Effector CD4-positive, alpha-beta T cell (primary cell): Measurements from ENCODE around the gene TMEM119.

ENCODE experiments used
- DNase-seq: peaks from one replicate; pipeline ENCODE4 v3.0.0-alpha.2; 2020
- total RNA-seq: gene quantifications from one replicate; lab custom pipeline; 2026; lab: John Stamatoyannopoulos, UW

The TMEM119 gene, protein sequence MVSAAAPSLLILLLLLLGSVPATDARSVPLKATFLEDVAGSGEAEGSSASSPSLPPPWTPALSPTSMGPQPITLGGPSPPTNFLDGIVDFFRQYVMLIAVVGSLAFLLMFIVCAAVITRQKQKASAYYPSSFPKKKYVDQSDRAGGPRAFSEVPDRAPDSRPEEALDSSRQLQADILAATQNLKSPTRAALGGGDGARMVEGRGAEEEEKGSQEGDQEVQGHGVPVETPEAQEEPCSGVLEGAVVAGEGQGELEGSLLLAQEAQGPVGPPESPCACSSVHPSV
- 0.56 reads per million for total RNA-seq

DNA sequence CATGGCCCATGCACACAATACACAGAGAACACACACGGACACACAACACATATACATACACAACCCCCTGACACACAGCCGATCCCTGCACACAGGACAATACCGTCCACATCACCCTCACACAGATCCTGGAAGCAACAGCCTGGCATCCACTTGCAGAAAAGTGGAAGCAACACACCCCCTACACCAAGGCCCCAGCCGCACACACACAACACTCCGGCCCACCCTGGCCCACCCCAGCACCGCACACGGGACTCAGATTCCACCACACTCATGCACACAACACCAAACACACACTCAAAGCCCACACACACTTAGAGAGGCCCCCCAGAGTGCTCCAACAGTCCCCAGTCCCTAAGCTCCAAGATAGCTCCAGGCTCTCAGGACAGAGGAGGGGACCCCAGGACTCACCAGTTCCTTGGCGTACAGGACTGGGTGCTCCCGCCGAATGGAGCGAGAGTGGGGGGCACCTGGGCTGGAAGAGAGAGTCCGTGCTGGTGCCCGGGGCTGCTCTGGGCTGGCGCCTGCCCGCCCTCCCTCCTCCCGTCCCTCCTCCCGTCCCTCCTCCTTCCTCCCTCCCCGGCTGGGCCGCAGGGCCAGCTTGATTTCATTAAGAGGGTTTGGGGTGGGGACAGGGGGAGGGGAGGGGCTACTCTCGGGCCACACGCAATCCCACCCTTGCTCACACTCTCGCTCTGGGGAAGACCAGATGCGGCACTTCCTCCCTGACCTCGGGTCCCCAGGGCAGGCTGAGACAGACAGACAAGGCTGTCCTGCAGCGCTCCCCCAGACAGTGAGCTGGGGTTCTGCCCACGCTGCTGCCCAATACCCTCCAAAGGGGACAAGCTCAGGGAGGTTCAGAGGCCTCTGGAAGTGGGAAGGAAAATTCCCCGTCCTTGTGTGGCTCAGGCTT lies at the start of gene TMEM119:
TMEM119 (minus strand) TSS at position 526 of the 913 bp plus-strand sequence. CDS start 5,701 bp downstream, outside the sequence.
- DNase-seq = no peak

DNA sequence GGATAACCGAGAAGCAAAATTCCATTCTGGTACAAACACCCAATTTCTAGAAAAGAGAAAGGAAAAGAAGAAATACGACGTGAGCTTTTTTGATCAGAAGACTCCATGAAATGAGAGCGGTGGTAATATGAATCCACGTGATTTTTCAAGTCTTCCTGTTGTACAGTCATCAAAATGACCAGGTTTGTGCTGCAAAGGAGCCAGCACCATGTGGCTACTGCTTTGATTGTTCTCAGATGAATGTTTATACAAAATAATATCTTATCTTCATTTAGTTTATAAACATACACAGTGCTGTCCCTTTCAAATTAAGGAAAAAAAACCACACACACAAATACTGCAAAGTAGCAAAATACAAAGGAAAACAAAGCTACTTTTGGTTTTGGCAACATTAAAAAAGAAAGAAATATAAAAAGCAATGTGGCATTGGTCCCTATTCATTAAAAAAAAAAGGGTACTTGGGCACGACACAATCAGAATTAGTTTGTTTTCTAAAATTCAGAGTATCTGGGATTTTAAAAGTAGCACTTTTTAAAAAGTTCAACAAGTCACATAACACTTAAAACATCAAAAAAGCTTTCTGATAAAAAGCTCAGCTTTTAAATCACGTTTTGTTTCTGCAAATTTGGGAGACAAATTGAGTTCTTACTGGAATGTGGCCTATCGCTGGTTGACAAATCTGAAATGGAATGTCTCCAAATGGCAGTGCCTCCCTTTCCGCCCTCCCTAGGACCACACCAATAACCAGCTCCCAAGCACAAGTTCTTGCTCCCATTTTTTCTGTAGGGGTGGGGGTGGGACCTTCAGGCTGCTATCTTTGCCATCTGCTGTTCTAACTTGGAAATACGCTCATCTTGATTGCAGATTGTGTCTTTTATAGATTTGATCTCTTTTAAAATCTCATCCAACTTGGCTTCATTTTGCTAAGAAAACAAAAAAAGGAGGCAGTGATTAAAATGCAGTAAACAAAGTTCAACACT lies 49.0 kb upstream of the TMEM119 start:
- no peak for DNase-seq

DNA sequence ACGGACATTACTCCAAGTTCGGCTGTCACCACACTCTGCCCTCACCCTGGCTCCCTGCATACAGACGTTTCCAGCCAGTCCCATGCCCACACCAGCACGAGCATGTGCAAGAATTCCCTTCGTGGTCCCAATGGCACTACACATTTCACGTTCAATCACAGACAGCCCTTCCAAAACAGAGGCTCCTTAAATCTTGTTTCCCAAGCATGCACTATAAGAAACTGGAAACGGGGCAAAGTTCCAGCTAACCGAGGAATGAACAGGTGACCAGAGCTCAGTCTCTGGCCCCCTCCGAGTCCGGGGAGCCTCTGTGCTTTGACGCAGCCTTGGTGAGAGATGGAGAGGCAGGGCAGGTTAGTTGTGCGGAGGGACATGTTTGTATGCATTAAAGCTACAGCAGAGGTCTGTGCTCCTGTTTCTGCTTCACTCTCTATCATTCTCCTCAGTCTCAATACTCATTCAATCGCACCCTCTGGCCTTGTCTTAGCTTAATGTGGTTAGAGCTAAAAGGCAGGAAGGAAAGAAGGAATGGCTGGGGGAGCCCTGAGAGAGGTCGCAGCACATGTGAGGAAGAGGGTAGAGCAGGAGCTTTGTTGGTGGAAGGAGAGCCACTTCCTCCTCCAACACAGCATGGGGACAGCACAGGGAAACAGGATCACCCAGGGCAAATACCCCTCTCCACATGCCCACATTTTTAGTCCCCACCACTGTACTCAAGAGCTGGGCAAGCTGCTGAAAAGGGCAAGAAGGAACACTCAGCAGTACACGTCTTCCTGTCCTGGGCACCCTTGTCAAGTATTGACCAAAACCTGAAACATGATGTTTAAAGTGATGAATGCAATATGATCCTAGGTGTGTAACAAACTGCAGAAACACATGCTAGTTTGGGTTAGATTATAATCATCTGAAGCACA lies 48.1 kb upstream of the TMEM119 start:
- DNase-seq = no peak

DNA sequence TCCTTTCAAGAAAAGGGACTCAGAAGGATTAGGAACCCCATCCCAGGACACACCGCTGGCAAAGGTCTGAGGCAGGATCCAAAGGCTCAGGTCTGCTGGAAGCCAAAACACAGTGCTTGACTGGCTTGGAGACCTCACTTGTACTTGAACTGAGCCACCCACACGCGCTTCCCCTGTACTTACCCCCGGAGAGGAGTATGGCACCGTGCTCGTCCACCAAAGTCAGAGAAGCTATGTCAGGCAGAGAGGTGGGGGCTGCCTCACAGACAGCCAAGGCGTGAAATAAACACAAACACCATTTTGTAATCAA lies 46.9 kb upstream of the TMEM119 start:
- DNase-seq = no peak

GRCh38 chr12:108643941-108644810 lies 46.3 kb upstream of the TMEM119 start:
- DNase-seq = no peak

DNA sequence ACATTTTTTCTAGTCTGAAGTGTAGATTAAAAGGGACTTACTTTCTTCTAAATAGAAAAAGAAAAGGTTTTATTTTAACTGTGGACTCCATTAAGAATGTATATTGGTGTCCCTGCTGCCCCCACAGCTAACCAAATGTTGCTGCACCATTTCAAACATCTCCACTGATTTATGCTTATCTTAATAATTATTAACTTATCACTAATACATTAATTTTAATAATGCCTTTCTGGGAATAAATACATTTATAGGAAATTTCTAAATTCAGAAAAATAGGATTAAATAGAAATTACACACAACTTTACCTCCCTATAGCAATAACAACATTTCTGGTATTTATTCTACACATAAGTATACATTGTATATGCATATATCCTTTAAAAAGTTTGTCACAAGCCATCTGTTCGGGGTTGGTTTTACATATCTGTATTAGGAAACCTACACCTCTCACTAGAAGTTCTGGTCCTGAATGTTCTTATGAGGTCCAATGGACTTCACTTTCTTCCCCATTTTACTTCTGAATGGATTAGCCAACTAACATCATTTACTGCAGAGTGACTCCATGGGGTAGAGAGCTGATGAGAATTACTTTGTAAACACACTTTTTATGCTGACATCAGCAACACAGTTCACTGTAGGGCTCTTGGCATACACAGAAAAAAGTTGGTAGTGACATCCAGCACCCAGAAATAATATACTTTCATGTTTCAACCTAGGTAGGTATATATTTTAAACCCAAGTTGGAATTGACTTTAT lies 45.2 kb upstream of the TMEM119 start:
- no peak for DNase-seq

- DNase-seq = no peak
Observed at GRCh38 chr12:108642269-108642870, 44.5 kb upstream of the TMEM119 start.

DNA sequence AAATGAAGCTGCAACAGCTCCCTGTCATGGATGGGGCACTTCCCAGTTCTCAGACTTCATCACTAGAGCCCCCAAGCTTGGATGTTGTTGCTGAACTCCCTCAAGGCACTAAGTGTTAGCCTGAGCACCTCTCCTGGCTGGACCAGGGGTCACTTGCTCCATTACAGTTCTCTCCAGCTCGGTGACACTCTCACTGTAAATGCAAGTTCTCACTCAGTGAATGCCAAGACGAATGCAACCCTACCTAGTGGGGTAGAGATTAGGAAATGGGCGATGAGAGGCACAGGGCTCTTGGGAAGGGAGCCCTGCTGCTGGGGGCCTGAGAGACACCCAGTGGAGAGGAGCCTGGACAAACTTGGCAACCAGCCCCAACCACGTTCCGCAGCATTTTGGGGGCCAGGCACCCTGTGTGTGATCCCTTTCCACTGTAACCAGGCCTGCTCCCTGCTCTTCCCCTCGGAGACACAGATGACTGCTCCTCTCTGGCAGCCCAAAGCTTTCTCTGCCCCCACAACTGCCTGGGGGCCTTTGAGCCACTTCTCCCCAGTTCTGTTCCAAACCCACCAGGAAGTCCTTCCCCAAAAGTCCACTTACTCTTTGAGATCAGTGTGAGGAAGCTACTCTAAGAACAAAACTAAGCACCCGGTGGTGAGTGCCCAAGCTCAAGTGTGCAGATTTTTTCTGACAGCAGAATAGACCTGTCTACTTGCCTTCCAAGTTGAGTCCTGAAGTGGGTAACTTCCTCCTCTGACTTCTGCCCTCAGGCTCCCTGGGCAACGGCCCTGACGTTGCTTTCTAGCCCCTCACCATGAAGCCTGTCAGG lies 43.8 kb upstream of the TMEM119 start:
- no peak for DNase-seq

GRCh38 chr12:108640802-108641445 lies 43.0 kb upstream of the TMEM119 start:
- no peak for DNase-seq

GRCh38 chr12:108638997-108639822 lies 41.3 kb upstream of the TMEM119 start:
- DNase-seq = no peak

DNA sequence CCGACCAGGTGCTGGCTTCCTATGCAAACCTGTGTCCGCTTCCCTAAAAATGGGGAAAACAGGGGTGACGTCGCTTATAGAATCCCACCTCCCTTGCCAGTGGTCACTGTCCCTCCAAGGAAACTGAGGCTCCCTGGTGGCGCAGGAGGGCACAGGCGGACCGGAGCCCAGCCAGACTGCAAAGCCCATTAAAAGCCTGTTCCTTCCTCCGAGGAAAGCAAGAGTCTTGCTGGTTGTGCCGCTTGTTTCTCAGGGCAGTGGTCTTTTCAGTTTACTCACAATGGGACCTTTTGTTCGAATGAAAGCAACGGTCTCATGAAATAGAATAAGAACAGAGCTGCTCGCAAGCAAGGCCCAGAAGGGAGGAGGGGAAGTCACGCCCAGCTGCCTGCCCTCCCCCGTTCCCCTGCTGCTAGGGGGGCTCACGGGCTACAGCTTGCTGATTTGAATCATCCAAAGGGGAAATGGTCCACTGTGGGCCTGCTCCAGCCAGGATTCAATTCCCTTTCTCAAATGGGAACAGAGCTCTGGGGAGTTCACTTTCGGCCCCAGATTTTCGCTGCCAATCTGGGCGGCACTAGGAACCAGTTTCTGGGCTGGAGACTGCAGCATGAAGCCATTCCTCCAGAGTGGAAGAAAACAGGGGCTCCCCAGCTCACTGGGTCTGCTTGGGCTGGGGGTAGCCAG lies 40.4 kb upstream of the TMEM119 start:
- DNase-seq = no peak

GRCh38 chr12:108637222-108637971 lies 39.5 kb upstream of the TMEM119 start:
- no peak for DNase-seq

DNA sequence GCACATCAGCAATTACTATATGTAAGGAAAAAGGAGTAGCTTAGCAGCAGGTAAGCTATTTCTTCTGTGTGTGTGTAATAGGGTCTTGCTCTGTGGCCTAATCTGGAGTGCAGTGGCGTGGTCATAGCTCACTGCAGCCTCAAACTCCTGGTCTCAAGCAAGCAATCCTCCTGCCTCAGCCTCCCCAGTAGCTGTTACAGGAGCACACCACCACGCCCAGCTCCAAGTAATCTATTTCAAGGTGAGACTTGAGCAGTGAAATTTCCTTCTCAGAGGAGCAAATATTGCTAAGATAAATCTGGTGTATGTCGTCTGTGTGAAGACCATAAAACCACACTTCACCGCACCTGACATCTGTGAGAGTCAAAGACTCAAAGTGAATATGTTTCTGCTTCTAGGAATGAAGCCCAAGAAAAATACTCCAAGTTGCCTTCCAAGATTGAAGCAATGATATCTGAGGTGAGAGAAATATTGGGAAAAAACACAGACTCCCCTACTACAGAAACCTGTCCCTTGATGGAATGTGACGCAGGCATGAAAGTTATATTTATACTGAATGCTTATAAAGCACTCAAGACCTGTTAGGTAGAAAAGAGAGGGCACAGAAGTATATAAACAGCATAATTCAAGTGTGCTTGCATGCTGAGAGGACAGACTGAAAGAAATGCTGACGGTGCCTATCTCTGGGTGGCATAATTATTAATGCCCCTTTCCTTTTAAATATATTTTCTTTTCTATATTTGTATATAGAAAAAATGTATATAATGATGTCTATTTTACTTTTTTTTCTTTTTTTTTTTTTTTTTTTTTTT lies 38.3 kb upstream of the TMEM119 start:
- DNase-seq = no peak

DNA sequence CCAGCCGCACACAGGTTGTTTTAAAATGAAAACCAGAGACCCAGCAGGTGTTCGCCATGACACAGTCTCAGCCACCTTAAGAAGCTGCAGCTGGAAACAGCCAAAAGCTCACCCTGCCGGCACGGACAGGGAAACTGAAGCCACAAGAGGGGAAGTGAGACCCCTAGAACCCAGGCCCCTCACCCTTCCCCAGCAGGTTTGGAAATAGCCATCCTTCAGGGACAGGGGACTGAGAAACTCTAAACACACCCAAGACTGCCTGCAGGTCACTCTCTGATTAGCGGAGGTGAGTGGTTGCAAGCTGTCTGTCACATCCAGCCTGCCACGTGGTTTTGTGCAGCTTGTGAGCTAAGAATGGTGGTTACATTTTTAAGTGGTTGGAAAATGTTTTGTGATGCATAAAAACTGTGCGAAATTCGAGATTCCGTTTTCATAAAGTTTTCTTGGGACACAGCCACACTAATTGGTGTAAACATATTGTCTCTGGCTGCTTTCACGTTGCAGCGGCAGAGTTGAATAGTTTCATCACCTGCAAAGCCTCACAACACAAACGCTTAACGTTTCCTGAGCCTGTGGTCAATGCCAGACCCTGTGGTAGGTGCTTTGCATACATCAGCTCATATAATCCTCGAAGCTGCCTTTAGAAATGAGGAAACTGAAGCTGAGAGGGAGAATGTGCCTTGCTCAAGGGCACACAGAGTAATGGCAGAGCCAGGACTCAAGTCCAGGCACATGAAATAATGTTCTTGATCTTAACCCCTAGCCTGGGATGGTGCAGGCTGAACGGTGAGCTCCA lies 37.5 kb upstream of the TMEM119 start:
- DNase-seq = peak; percentile 43
